Smooth muscle cell (in vitro differentiated cells): Measurements from ENCODE around the gene CDC23. TPM values are rescaled to one million over a fixed set of nuclear protein-coding genes. Genes with fewer than 3 reads are reported as not detected.
"Not testable (repeated sequence)": the region's sequence is repeated elsewhere in the genome, so short reads cannot be mapped to it uniquely, and the experiment has no call there.

Experiments used
- DNase-seq: peaks from one replicate; lab custom pipeline; 2025; ENCODE audit not compliant: unreplicated experiment; lab: John Stamatoyannopoulos, UW
- H2AFZ ChIP-seq: fragments of 200-600 bp; sonication (generic); 2 replicates; pipeline ENCODE4 v1.6.0; 2016; ENCODE audit warnings: antibody characterized with exemption, low read depth, mild to moderate bottlenecking
- H3F3A ChIP-seq: fragments of 200-600 bp; sonication (generic); 2 replicates; pipeline ENCODE4 v1.6.0; 2017; ENCODE audit warnings: antibody characterized with exemption, low read depth
- H3K27ac ChIP-seq: fragments of 200-600 bp; sonication (generic); 2 replicates; pipeline ENCODE4 v1.5.1; 2016; ENCODE audit warnings: low read depth, mild to moderate bottlenecking
- H3K27me3 ChIP-seq: fragments of 200-600 bp; sonication (generic); 2 replicates; pipeline ENCODE4 v1.6.1; 2016; ENCODE audit warnings: low read depth, mild to moderate bottlenecking
- H3K36me3 ChIP-seq: fragments of 200-600 bp; sonication (generic); 2 replicates; pipeline ENCODE4 v1.5.1; 2016; ENCODE audit warnings: low read depth
- H3K4me1 ChIP-seq: fragments of 200-600 bp; sonication (generic); 2 replicates; pipeline ENCODE4 v1.5.1; 2016; ENCODE audit warnings: low read depth
- H3K4me2 ChIP-seq: fragments of 200-600 bp; sonication (generic); 2 replicates; pipeline ENCODE4 v1.6.0; 2016; ENCODE audit warnings: mild to moderate bottlenecking
- H3K4me3 ChIP-seq: fragments of 200-600 bp; sonication (generic); 2 replicates; pipeline ENCODE4 v1.5.1; 2016; ENCODE audit warnings: mild to moderate bottlenecking
- H3K79me2 ChIP-seq: fragments of 200-600 bp; sonication (generic); 2 replicates; pipeline ENCODE4 v1.6.0; 2016; ENCODE audit warnings: low read depth, mild to moderate bottlenecking
- H3K9ac ChIP-seq: fragments of 200-600 bp; sonication (generic); 2 replicates; pipeline ENCODE4 v1.6.0; 2016; ENCODE audit warnings: low read depth
- H3K9me3 ChIP-seq: fragments of 200-600 bp; sonication (generic); replicated peaks from 2 replicates; pipeline ENCODE4 v1.5.1; 2016; ENCODE audit warnings: low read depth
- H4K20me1 ChIP-seq: fragments of 200-600 bp; sonication (generic); 2 replicates; pipeline ENCODE4 v1.6.0; 2016; ENCODE audit warnings: low read depth
- CTCF ChIP-seq: fragments of 200-600 bp; sonication (generic); IDR thresholded peaks from 2 replicates; pipeline ENCODE4 v1.5.1; 2017; ENCODE audit warnings: borderline replicate concordance, mild to moderate bottlenecking, antibody characterized with exemption; ENCODE audit not compliant: insufficient read depth, poor library complexity, severe bottlenecking
- WGBS: methylation state at CpG from one replicate; pipeline ENCODE4 v1.1.7; 2016; ENCODE audit warnings: low lambda C conversion rate; 5-methylcytosine and 5-hydroxymethylcytosine counted together
- polyA plus RNA-seq: library from polyadenylated mRNA; unstranded; fragments of >200 nt; fragmentation: Nextera tagmentation; extraction: Ambion mirVana; gene quantifications from 2 replicates; pipeline ENCODE4 v1.2.1, GENCODE V29; 2016
- total RNA-seq: library from RNA; depleted of rRNA; stranded (reverse); fragments of >200 nt; gene quantifications from 2 replicates; pipeline ENCODE4 v1.2.3, GENCODE V29; 2014

CDC23 gene
- total and polyA plus RNA-seq, 2 experiments from 2014 or later, result 37.2 to 39.5 TPM

- Histone ChIP-seq H3K36me3 (no peaks in the 10 kb centered on the region), H3K9ac (peak overlapping the region; percentile 96), H3K4me1 (peaks cover 10% of the 10 kb centered on the region), H3F3A (no peaks in the 10 kb centered on the region), H2AFZ (peak overlapping the region; percentile 89), H4K20me1 (no peaks in the 10 kb centered on the region), H3K4me2 (peak overlapping the region; percentile 97), H3K27me3 (no peaks in the 10 kb centered on the region), H3K27ac (peak overlapping the region; percentile 88), H3K9me3 (no peaks in the 10 kb centered on the region), H3K79me2 (peaks cover 50% of the 10 kb centered on the region), H3K4me3 (peak overlapping the region; percentile 82)
- WGBS, result under 1% methylated on average over 8 of the region's 8 CpGs
- no peak for DNase-seq
- TF ChIP-seq CTCF, result no peak
These were observed 329 bp downstream of the CDC23 start for GRCh38 chr5:138212828-138213160.

GRCh38 chr5:138210985-138211384 lies 2.1 kb downstream of the CDC23 start:
- H2AFZ ChIP-seq, result no peak overlapping the region
- TF ChIP-seq CTCF, result no peak
- no peak overlapping the region for H3K27ac ChIP-seq
- H3K4me3 ChIP-seq, result no peak overlapping the region
- peaks cover 10% of the 10 kb centered on the region for H3K4me1 ChIP-seq
- H3K79me2 ChIP-seq, result peaks cover 67% of the 10 kb centered on the region
- H3K36me3 ChIP-seq, result no peaks in the 10 kb centered on the region
- H3F3A ChIP-seq, result no peaks in the 10 kb centered on the region
- H4K20me1 ChIP-seq, result no peaks in the 10 kb centered on the region
- H3K9me3 ChIP-seq, result no peaks in the 10 kb centered on the region
- H3K9ac ChIP-seq, result no peak overlapping the region
- no peak for DNase-seq
- H3K4me2 ChIP-seq, result no peak overlapping the region
- no peaks in the 10 kb centered on the region for H3K27me3 ChIP-seq
- 98% methylated on average over 3 of the region's 3 CpGs for WGBS

- H3F3A ChIP-seq, H2AFZ ChIP-seq, H3K9me3 ChIP-seq, H3K4me3 ChIP-seq, H3K9ac ChIP-seq, H3K27me3 ChIP-seq, H3K4me1 ChIP-seq, H3K36me3 ChIP-seq, DNase-seq, H3K4me2 ChIP-seq, H3K27ac ChIP-seq, H3K79me2 ChIP-seq, H4K20me1 ChIP-seq: not testable (repeated sequence)
- 95% methylated on average over 8 of the region's 8 CpGs for WGBS
These were observed 19.3 kb downstream of the CDC23 start for GRCh38 chr5:138193859-138194258.

GRCh38 chr5:138192826-138193225 lies 20.3 kb downstream of the CDC23 start:
- peaks cover 15% of the 10 kb centered on the region for H3K36me3 ChIP-seq
- H3K4me1 ChIP-seq, result no peaks in the 10 kb centered on the region
- H3K27me3 ChIP-seq, result no peaks in the 10 kb centered on the region
- H3K9ac ChIP-seq, result no peak overlapping the region
- H3K79me2 ChIP-seq, result no peaks in the 10 kb centered on the region
- WGBS, result 96% methylated on average over 3 of the region's 3 CpGs
- TF ChIP-seq CTCF, result no peak
- H2AFZ ChIP-seq, result no peak overlapping the region
- DNase-seq, result no peak
- no peak overlapping the region for H3K4me2 ChIP-seq
- H3K4me3 ChIP-seq, result no peak overlapping the region
- no peaks in the 10 kb centered on the region for H3K9me3 ChIP-seq
- H3F3A ChIP-seq, result no peaks in the 10 kb centered on the region
- H4K20me1 ChIP-seq, result no peaks in the 10 kb centered on the region
- no peak overlapping the region for H3K27ac ChIP-seq
